A549 (cell line): Measurements from ENCODE around the gene PRKCSH. TPM values are rescaled to one million over a fixed set of nuclear protein-coding genes. Genes with fewer than 3 reads are reported as not detected.
A peak's percentile ranks its signal among the peaks of the same experiment; 100 is the strongest.

Experiments
- ATAC-seq, 2 experiments: fragments of 200-7000 bp in 1 of 2; fragments of >200 bp in 1 of 2; cut with Nextera tagmentation in 1 of 2; cut with Tn5 transposase in 1 of 2; 3 replicates each; pipeline versions ENCODE4 v1.8.0 to v1.9.1; 2018 to 2020; ENCODE audit warnings: mild to moderate bottlenecking in 1 of 2, moderate library complexity in 1 of 2
- CTCF ChIA-PET: fragments of 300-600 bp; sonication (Branson Sonifier 250); formaldehyde crosslinking; extraction: SDS; loops from one replicate; lab custom pipeline; 2021; ENCODE audit warnings: antibody characterized with exemption, inconsistent platforms; lab: Yijun Ruan, JAX
- POLR2A ChIA-PET: fragments of 350-600 bp; formaldehyde crosslinking; extraction: SDS; loops from one replicate; lab custom pipeline; 2021; ENCODE audit warnings: antibody characterized with exemption, inconsistent platforms; lab: Yijun Ruan, JAX
- DNase-seq, 2 experiments: peaks; one replicate each; pipeline versions ENCODE4 v3.0.0 to v3.0.0-alpha.2; 2011 to 2016; ENCODE audit warnings: low read depth in 1 of 2, low spot score in 1 of 2
- FAIRE-seq: peaks from 2 replicates; lab custom pipeline; 2011; peaks lifted over from hg19 to GRCh38; lab: Jason Lieb, UNC
- H3K27ac ChIP-seq, 2 experiments: fragments of >200 bp; sonication (Bioruptor Twin); formaldehyde crosslinking; 3 replicates each; pipeline ENCODE4 v1.5.1; 2016 to 2017
- H3K4me1 ChIP-seq: fragments of >200 bp; sonication (Bioruptor Twin); formaldehyde crosslinking; 3 replicates; pipeline ENCODE4 v1.6.1; 2016
- H3K4me2 ChIP-seq: fragments of >200 bp; sonication (Bioruptor Twin); formaldehyde crosslinking; 3 replicates; pipeline ENCODE4 v1.6.1; 2016
- H3K4me3 ChIP-seq: fragments of >200 bp; sonication (Bioruptor Twin); formaldehyde crosslinking; 3 replicates; pipeline ENCODE4 v1.5.1; 2016
- H3K9me3 ChIP-seq: fragments of >200 bp; sonication (Bioruptor Twin); formaldehyde crosslinking; 3 replicates; pipeline ENCODE4 v1.6.1; 2016
- ESRRA ChIP-seq: fragments of 150-350 bp; IDR thresholded peaks from 2 replicates; pipeline ENCODE4 v1.6.1; 2014; ENCODE audit warnings: mild to moderate bottlenecking, low read length, borderline replicate concordance
- FOSB ChIP-seq: fragments of 250-450 bp; sonication (Bioruptor Pico); IDR thresholded peaks from 2 replicates; pipeline ENCODE4 v1.5.0; 2020; ENCODE audit warnings: mild to moderate bottlenecking, moderate library complexity
- FOSL2 ChIP-seq, 2 experiments: fragments of 450-650 bp in 1 of 2; fragments of >200 bp in 1 of 2; sonication (Bioruptor Twin) in 1 of 2; formaldehyde crosslinking; IDR thresholded peaks; 2 replicates each; pipeline versions ENCODE4 v1.5.0 to v1.6.1; 2016 to 2020; ENCODE audit warnings: mild to moderate bottlenecking in 1 of 2, moderate library complexity in 1 of 2
- HOXA7 ChIP-seq: fragments of 250-450 bp; sonication (Bioruptor Pico); IDR thresholded peaks from 2 replicates; pipeline ENCODE4 v1.5.0; 2020; ENCODE audit warnings: mild to moderate bottlenecking, moderate library complexity
- JUNB ChIP-seq: fragments of >200 bp; sonication (Bioruptor Twin); formaldehyde crosslinking; IDR thresholded peaks from 2 replicates; pipeline ENCODE4 v1.6.1; 2016
- MAFK ChIP-seq: fragments of 450-650 bp; IDR thresholded peaks from 2 replicates; pipeline ENCODE4 v1.6.1; 2014; ENCODE audit not compliant: partially characterized antibody
- MAZ ChIP-seq: fragments of 150-350 bp; IDR thresholded peaks from 2 replicates; pipeline ENCODE4 v1.6.1; 2014; ENCODE audit warnings: antibody characterized with exemption, low read depth, low read length, borderline replicate concordance
- POLR2AphosphoS2 ChIP-seq: conservative IDR thresholded peaks from 2 replicates; pipeline ENCODE4 v1.6.1; 2012; ENCODE audit warnings: low read length, improper control_type of control experiment, inconsistent platforms
- RCOR1 ChIP-seq: fragments of 150-350 bp; IDR thresholded peaks from 2 replicates; pipeline ENCODE4 v1.6.1; 2014; ENCODE audit warnings: antibody characterized with exemption, low read length, low read depth
- RNF2 ChIP-seq: fragments of 200-600 bp; sonication (generic); IDR thresholded peaks from 2 replicates; pipeline ENCODE4 v1.6.1; 2016; ENCODE audit warnings: low read depth, mild to moderate bottlenecking, antibody characterized with exemption, moderate library complexity, borderline replicate concordance
- SMC3 ChIP-seq: fragments of >200 bp; sonication (Bioruptor Twin); formaldehyde crosslinking; IDR thresholded peaks from 3 replicates; pipeline ENCODE4 v1.6.1; 2018; ENCODE audit warnings: inconsistent platforms
- ZC3H11A ChIP-seq: fragments of 450-650 bp; IDR thresholded peaks from 2 replicates; pipeline ENCODE4 v1.6.1; 2014; ENCODE audit warnings: antibody characterized with exemption, mild to moderate bottlenecking
- ZFP36 ChIP-seq: fragments of 450-650 bp; IDR thresholded peaks from 2 replicates; pipeline ENCODE4 v1.6.1; 2014; ENCODE audit warnings: borderline replicate concordance; ENCODE audit not compliant: partially characterized antibody
- ZSCAN20 ChIP-seq: fragments of 250-450 bp; sonication (Bioruptor Pico); IDR thresholded peaks from 2 replicates; pipeline ENCODE4 v1.8.0; 2022; ENCODE audit warnings: mild to moderate bottlenecking, moderate library complexity
- WGBS: methylation state at CpG from one replicate; pipeline ENCODE4 v1.1.6; 2017; ENCODE audit errors: missing lambda C conversion rate; 5-methylcytosine and 5-hydroxymethylcytosine counted together
- polyA plus RNA-seq, 4 experiments: library from polyadenylated mRNA; depleted of rRNA in 3 of 4; stranded (reverse); fragments of >200 nt; fragmentation: RNase III in 1 of 4; extraction: RNeasy Plus Mini Kit Qiagen cat#74134 plus additional on column Dnase treatment in 1 of 4; gene quantifications; 2 replicates in 3 of 4; 3 replicates in 1 of 4; pipeline ENCODE4 v1.2.3, GENCODE V29; 2011 to 2017
- TF ChIP-seq, protein P1 (sequence below): IDR thresholded peaks from 2 replicates; pipeline ENCODE4 v1.6.1; 2012; ENCODE audit warnings: low read depth, borderline replicate concordance
- TF ChIP-seq, protein P2 (sequence below): IDR thresholded peaks from 2 replicates; pipeline ENCODE4 v1.6.1; 2012
- TF ChIP-seq, protein P3 (sequence below): fragments of 200-600 bp; sonication (generic); IDR thresholded peaks from 2 replicates; pipeline ENCODE4 v1.6.1; 2016; ENCODE audit warnings: antibody characterized with exemption, mild to moderate bottlenecking, moderate library complexity
- TF ChIP-seq, protein P4 (sequence below): fragments of 250-450 bp; sonication (Bioruptor Pico); IDR thresholded peaks from 2 replicates; pipeline ENCODE4 v1.5.0; 2021; ENCODE audit warnings: mild to moderate bottlenecking, moderate library complexity, borderline replicate concordance
- TF ChIP-seq, protein P5 (sequence below): fragments of 150-350 bp; IDR thresholded peaks from 2 replicates; pipeline ENCODE4 v1.6.1; 2014; ENCODE audit warnings: low read depth, mild to moderate bottlenecking, low read length
- TF ChIP-seq, protein P6 (sequence below): IDR thresholded peaks from 2 replicates; pipeline ENCODE4 v1.6.1; 2012

PRKCSH gene
- polyA plus RNA-seq, 2 of the 4 experiments (the other 2 are of a cell fraction), result 75.0 to 215 TPM

DNA sequence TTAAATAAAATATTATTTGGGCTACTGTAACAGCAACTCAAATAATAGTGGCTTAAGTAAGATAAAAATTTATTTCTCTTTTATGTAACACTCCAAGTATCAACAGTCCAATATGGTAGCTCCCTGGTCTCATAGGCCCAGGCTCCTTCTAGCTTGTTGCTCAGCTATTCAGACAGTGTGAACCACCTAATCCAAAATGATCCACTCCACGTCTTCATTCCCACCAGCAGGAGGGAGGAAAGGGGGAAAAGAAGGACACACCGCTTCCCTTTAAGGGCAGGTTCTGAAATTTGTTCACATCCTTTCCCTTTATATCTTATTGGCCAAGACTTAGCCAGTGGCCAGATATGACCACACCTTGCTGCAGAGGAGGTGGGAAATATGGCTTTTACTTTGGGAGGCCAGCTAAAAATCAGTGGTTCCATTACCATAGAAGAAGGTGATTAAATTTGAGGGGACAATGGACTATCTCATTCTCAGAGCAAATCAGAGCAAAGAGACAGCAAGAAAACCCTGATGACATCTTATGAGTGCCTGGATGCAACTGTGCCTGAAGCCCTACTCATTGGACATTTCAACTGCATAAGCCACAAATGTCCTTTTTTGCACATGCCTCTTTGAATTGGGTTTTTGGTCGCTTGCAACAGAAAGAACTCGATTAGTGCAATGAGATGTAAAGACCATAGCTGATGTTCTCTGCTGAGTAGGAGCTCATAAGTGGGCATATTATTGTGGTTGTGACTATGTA is 44.3 kb upstream of the PRKCSH start:
- ChIA-PET POLR2A (no interaction called here), CTCF (interaction anchor here (0.6 to 2.1 kb wide), 8 partner anchors 8 to 809 kb away, joined by 3 to 7 read pairs (median 3); partner anchors contain the start of gene ODAD3)
- H3K27ac ChIP-seq, result no peak overlapping the region
- TF ChIP-seq FOSL2 (IDR thresholded peaks at IDR 0.05) (no peak), FOSL2 (CRISPR knock-in tag; IDR thresholded peaks at IDR 0.05) (no peak), SMC3 (no peak), JUNB (no peak), ZFP36 (no peak), MAZ (no peak)
- TF ChIP-seq, protein P1, sequence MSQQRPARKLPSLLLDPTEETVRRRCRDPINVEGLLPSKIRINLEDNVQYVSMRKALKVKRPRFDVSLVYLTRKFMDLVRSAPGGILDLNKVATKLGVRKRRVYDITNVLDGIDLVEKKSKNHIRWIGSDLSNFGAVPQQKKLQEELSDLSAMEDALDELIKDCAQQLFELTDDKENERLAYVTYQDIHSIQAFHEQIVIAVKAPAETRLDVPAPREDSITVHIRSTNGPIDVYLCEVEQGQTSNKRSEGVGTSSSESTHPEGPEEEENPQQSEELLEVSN, result no peak
- H3K4me2 ChIP-seq, result no peak overlapping the region
- ATAC-seq (no peak), FAIRE-seq (no peak), DNase-seq (peak in 1 of 2 experiments; percentile 13)
- no peaks in the 10 kb centered on the region for H3K4me1 ChIP-seq
- WGBS, result 39% methylated on average over 4 of the region's 4 CpGs
- peaks cover 3% of the 10 kb centered on the region; the same call in 1 of the 3 replicates for H3K9me3 ChIP-seq
- no peak overlapping the region for H3K4me3 ChIP-seq

DNA sequence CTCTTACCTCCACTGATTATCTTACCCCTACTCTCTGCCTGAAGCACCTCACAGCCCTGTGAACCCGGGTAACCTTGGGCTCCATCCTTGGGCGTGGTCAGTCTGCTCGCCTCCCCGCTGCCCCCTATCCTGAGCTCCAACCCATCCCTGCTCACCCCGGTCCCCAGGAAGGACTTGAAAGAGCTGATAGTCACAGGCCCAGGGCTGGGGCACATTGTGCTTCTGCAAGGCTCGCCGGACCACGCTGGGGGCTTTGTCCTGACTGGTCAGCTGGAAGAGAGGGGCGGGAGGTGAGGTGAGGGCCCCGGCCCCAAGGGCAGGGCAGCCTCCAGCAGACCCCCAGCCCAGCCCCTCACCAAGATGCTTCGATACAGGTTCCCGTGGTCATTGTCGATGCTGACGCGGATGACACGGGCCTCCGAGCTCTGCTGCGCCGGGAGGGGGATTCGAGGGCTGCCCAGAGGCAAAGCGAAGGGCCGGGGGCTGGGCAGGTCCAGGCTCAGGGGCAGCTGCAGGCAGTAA is 38.3 kb upstream of the PRKCSH start:
- DNase-seq, result no peak
- WGBS, result 77% methylated on average over 13 of the region's 22 CpGs
- POLR2A ChIA-PET, result no interaction called here
- H3K9me3 ChIP-seq, result no peaks in the 10 kb centered on the region
- H3K27ac ChIP-seq, result no peak overlapping the region
- H3K4me3 ChIP-seq, result no peak overlapping the region
- TF ChIP-seq, protein P2, sequence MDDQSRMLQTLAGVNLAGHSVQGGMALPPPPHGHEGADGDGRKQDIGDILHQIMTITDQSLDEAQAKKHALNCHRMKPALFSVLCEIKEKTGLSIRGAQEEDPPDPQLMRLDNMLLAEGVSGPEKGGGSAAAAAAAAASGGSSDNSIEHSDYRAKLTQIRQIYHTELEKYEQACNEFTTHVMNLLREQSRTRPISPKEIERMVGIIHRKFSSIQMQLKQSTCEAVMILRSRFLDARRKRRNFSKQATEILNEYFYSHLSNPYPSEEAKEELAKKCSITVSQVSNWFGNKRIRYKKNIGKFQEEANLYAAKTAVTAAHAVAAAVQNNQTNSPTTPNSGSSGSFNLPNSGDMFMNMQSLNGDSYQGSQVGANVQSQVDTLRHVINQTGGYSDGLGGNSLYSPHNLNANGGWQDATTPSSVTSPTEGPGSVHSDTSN, result no peak
- TF ChIP-seq, protein P3, sequence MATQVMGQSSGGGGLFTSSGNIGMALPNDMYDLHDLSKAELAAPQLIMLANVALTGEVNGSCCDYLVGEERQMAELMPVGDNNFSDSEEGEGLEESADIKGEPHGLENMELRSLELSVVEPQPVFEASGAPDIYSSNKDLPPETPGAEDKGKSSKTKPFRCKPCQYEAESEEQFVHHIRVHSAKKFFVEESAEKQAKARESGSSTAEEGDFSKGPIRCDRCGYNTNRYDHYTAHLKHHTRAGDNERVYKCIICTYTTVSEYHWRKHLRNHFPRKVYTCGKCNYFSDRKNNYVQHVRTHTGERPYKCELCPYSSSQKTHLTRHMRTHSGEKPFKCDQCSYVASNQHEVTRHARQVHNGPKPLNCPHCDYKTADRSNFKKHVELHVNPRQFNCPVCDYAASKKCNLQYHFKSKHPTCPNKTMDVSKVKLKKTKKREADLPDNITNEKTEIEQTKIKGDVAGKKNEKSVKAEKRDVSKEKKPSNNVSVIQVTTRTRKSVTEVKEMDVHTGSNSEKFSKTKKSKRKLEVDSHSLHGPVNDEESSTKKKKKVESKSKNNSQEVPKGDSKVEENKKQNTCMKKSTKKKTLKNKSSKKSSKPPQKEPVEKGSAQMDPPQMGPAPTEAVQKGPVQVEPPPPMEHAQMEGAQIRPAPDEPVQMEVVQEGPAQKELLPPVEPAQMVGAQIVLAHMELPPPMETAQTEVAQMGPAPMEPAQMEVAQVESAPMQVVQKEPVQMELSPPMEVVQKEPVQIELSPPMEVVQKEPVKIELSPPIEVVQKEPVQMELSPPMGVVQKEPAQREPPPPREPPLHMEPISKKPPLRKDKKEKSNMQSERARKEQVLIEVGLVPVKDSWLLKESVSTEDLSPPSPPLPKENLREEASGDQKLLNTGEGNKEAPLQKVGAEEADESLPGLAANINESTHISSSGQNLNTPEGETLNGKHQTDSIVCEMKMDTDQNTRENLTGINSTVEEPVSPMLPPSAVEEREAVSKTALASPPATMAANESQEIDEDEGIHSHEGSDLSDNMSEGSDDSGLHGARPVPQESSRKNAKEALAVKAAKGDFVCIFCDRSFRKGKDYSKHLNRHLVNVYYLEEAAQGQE, result no peak
- TF ChIP-seq, protein P4, sequence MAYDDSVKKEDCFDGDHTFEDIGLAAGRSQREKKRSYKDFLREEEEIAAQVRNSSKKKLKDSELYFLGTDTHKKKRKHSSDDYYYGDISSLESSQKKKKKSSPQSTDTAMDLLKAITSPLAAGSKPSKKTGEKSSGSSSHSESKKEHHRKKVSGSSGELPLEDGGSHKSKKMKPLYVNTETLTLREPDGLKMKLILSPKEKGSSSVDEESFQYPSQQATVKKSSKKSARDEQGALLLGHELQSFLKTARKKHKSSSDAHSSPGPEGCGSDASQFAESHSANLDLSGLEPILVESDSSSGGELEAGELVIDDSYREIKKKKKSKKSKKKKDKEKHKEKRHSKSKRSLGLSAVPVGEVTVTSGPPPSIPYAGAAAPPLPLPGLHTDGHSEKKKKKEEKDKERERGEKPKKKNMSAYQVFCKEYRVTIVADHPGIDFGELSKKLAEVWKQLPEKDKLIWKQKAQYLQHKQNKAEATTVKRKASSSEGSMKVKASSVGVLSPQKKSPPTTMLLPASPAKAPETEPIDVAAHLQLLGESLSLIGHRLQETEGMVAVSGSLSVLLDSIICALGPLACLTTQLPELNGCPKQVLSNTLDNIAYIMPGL, result no peak
- TF ChIP-seq ZC3H11A (no peak), SMC3 (no peak), ESRRA (no peak), FOSB (CRISPR knock-in tag) (no peak), HOXA7 (CRISPR knock-in tag) (no peak), RCOR1 (no peak), ZSCAN20 (CRISPR knock-in tag) (no peak), RNF2 (no peak), MAFK (no peak), POLR2AphosphoS2 (no peak)
- TF ChIP-seq, protein P5, sequence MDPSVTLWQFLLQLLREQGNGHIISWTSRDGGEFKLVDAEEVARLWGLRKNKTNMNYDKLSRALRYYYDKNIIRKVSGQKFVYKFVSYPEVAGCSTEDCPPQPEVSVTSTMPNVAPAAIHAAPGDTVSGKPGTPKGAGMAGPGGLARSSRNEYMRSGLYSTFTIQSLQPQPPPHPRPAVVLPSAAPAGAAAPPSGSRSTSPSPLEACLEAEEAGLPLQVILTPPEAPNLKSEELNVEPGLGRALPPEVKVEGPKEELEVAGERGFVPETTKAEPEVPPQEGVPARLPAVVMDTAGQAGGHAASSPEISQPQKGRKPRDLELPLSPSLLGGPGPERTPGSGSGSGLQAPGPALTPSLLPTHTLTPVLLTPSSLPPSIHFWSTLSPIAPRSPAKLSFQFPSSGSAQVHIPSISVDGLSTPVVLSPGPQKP, result no peak
- TF ChIP-seq, protein P1, result no peak
- TF ChIP-seq, protein P6, sequence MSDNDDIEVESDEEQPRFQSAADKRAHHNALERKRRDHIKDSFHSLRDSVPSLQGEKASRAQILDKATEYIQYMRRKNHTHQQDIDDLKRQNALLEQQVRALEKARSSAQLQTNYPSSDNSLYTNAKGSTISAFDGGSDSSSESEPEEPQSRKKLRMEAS, result no peak
- CTCF ChIA-PET, result interaction anchor here (1.0 kb wide), 2 partner anchors 9 to 14 kb away, joined by 3 read pairs; no protein-coding TSS in a partner anchor
- no peak for FAIRE-seq
- H3K4me1 ChIP-seq, result no peaks in the 10 kb centered on the region
- ATAC-seq, result no peak
- no peak overlapping the region for H3K4me2 ChIP-seq
